Spinal cord (tissue), 10 donors: Measurements from ENCODE around the gene TFIP11. TPM values are rescaled to one million over a fixed set of nuclear protein-coding genes. Genes with fewer than 3 reads are reported as not detected.

Experiments used
- DNase-seq, 6 donors: peaks; one replicate each; pipeline versions ENCODE4 v3.0.0 to v3.0.0-alpha.2; 2013 to 2015; ENCODE audit warnings: low spot score in 6 of 6, low read depth in 4 of 6
- H3K27ac ChIP-seq: one replicate; pipeline ENCODE4 v1.5.1; 2013; ENCODE audit warnings: low read depth, low read length, control low read depth
- H3K27me3 ChIP-seq: one replicate; pipeline ENCODE4 v1.6.1; 2013; ENCODE audit warnings: low read length; ENCODE audit not compliant: control insufficient read depth, insufficient read depth
- H3K36me3 ChIP-seq: one replicate; pipeline ENCODE4 v1.6.1; 2013; ENCODE audit warnings: low read length; ENCODE audit not compliant: control insufficient read depth, insufficient read depth
- H3K4me1 ChIP-seq: one replicate; pipeline ENCODE4 v1.6.1; 2013; ENCODE audit warnings: low read length; ENCODE audit not compliant: control insufficient read depth, insufficient read depth
- H3K4me3 ChIP-seq: one replicate; pipeline ENCODE4 v1.5.1; 2013; ENCODE audit warnings: low read depth, low read length, control low read depth
- H3K9me3 ChIP-seq: one replicate; pipeline ENCODE4 v1.6.1; 2013; ENCODE audit warnings: low read length; ENCODE audit not compliant: control insufficient read depth, insufficient read depth
- WGBS: methylation state at CpG from one replicate; pipeline ENCODE4 v1.1.5; 2013; ENCODE audit warnings: missing lambda C conversion rate; ENCODE audit not compliant: insufficient coverage; 5-methylcytosine and 5-hydroxymethylcytosine counted together
- polyA plus RNA-seq, 2 donors: library from polyadenylated mRNA; unstranded; fragments of 120-200 nt; gene quantifications; one replicate each; pipeline ENCODE4 v1.2.1, GENCODE V29; 2013; ENCODE audit not compliant: insufficient read length in 2 of 2
- total RNA-seq, 2 donors: library from RNA; depleted of rRNA in 1 of 2; stranded (reverse); fragments of 120-200 nt in 1 of 2; fragments of >200 nt in 1 of 2; gene quantifications; one replicate each; pipeline versions ENCODE4 v1.2.3 to v1.2.4, GENCODE V29; 2013 to 2014
- donor health status: healthy.

Gene TFIP11
- total and polyA plus RNA-seq, 4 donors, result 24.5 to 44.4 (median 34.5) TPM

- 58% methylated on average over 8 of the region's 10 CpGs for WGBS
- no peak overlapping the region for H3K27ac ChIP-seq
- no peaks in the 10 kb centered on the region for H3K36me3 ChIP-seq
Measured at GRCh38 chr22:26552466-26552865, 40.2 kb upstream of the TFIP11 start.

GRCh38 chr22:26551568-26551967, 39.3 kb upstream of the TFIP11 start:
- Histone ChIP-seq H3K4me1 (peaks cover 51% of the 10 kb centered on the region), H3K4me3 (no peak overlapping the region), H3K9me3 (no peaks in the 10 kb centered on the region), H3K36me3 (no peaks in the 10 kb centered on the region), H3K27me3 (no peaks in the 10 kb centered on the region), H3K27ac (no peak overlapping the region)
- WGBS, result 100% methylated on average over 1 of the region's 2 CpGs
- no peak for DNase-seq

More at GRCh38 chr22:26552466-26552865, 40.2 kb upstream of the TFIP11 start:
- Histone ChIP-seq H3K4me1 (peaks cover 49% of the 10 kb centered on the region), H3K9me3 (no peaks in the 10 kb centered on the region), H3K27me3 (no peaks in the 10 kb centered on the region), H3K4me3 (no peak overlapping the region)
- DNase-seq, result no peak

GRCh38 chr22:26550498-26551033, 38.3 kb upstream of the TFIP11 start:
- Histone ChIP-seq H3K27me3 (no peaks in the 10 kb centered on the region), H3K36me3 (no peaks in the 10 kb centered on the region), H3K4me1 (peaks cover 53% of the 10 kb centered on the region), H3K9me3 (no peaks in the 10 kb centered on the region), H3K4me3 (no peak overlapping the region), H3K27ac (peak overlapping the region; percentile 71)
- peak; percentile 19 to 83 (median 46) for DNase-seq
- 36% methylated on average over 6 of the region's 8 CpGs for WGBS

GRCh38 chr22:26549902-26550497, 37.7 kb upstream of the TFIP11 start:
- 67% methylated on average over 1 of the region's 4 CpGs for WGBS
- Histone ChIP-seq H3K27me3 (no peaks in the 10 kb centered on the region), H3K36me3 (no peaks in the 10 kb centered on the region), H3K27ac (peak overlapping the region; percentile 71), H3K9me3 (no peaks in the 10 kb centered on the region), H3K4me1 (peaks cover 47% of the 10 kb centered on the region), H3K4me3 (no peak overlapping the region)
- no peak for DNase-seq

- Histone ChIP-seq H3K36me3 (peaks cover 3% of the 10 kb centered on the region), H3K9me3 (no peaks in the 10 kb centered on the region), H3K27ac (no peak overlapping the region), H3K4me1 (peaks cover 39% of the 10 kb centered on the region), H3K27me3 (no peaks in the 10 kb centered on the region), H3K4me3 (no peak overlapping the region)
- no peak for DNase-seq
- WGBS, result 92% methylated on average over 5 of the region's 6 CpGs
Measured at GRCh38 chr22:26548984-26549383, 36.7 kb upstream of the TFIP11 start.

GRCh38 chr22:26548303-26548702, 36.0 kb upstream of the TFIP11 start:
- H3K4me3 ChIP-seq, result no peak overlapping the region
- H3K9me3 ChIP-seq, result no peaks in the 10 kb centered on the region
- no peak for DNase-seq
- H3K27ac ChIP-seq, result no peak overlapping the region
- 89% methylated on average over 3 of the region's 3 CpGs for WGBS
- H3K36me3 ChIP-seq, result peaks cover 3% of the 10 kb centered on the region
- peaks cover 38% of the 10 kb centered on the region for H3K4me1 ChIP-seq
- no peaks in the 10 kb centered on the region for H3K27me3 ChIP-seq

GRCh38 chr22:26547837-26548236, 35.6 kb upstream of the TFIP11 start:
- H3K9me3 ChIP-seq, result no peaks in the 10 kb centered on the region
- no peak overlapping the region for H3K27ac ChIP-seq
- H3K4me1 ChIP-seq, result peaks cover 33% of the 10 kb centered on the region
- DNase-seq, result no peak
- no peaks in the 10 kb centered on the region for H3K27me3 ChIP-seq
- peaks cover 3% of the 10 kb centered on the region for H3K36me3 ChIP-seq
- WGBS, result 100% methylated on average over 2 of the region's 4 CpGs
- H3K4me3 ChIP-seq, result no peak overlapping the region

GRCh38 chr22:26547426-26547825, 35.2 kb upstream of the TFIP11 start:
- H3K27me3 ChIP-seq, result no peaks in the 10 kb centered on the region
- H3K27ac ChIP-seq, result no peak overlapping the region
- peaks cover 6% of the 10 kb centered on the region for H3K36me3 ChIP-seq
- H3K9me3 ChIP-seq, result no peaks in the 10 kb centered on the region
- 96% methylated on average over 3 of the region's 7 CpGs for WGBS
- no peak for DNase-seq
- no peak overlapping the region for H3K4me3 ChIP-seq
- H3K4me1 ChIP-seq, result peaks cover 33% of the 10 kb centered on the region

- WGBS, result 67% methylated on average over 5 of the region's 5 CpGs
- Histone ChIP-seq H3K4me1 (peaks cover 30% of the 10 kb centered on the region), H3K4me3 (no peak overlapping the region), H3K27me3 (no peaks in the 10 kb centered on the region), H3K27ac (no peak overlapping the region), H3K9me3 (no peaks in the 10 kb centered on the region), H3K36me3 (peaks cover 10% of the 10 kb centered on the region)
- peak in 1 of 6 donors; percentile 30 for DNase-seq
Measured at GRCh38 chr22:26546282-26546681, 34.0 kb upstream of the TFIP11 start.

GRCh38 chr22:26545827-26546226, 33.6 kb upstream of the TFIP11 start:
- Histone ChIP-seq H3K27ac (no peak overlapping the region), H3K27me3 (no peaks in the 10 kb centered on the region), H3K4me3 (no peak overlapping the region), H3K36me3 (peaks cover 15% of the 10 kb centered on the region), H3K4me1 (peaks cover 25% of the 10 kb centered on the region), H3K9me3 (no peaks in the 10 kb centered on the region)
- no peak for DNase-seq
- 96% methylated on average over 4 of the region's 5 CpGs for WGBS
